CD14-positive monocyte (primary cell): Measurements from ENCODE around the gene GTF2H1. TPM values are rescaled to one million over a fixed set of nuclear protein-coding genes. Genes with fewer than 3 reads are reported as not detected.
A peak's percentile ranks its signal among the peaks of the same experiment; 100 is the strongest.

ENCODE experiments used
- DNase-seq, 3 donors: peaks; one replicate each; pipeline ENCODE4 v3.0.0-alpha.2; 2011 to 2022
- H2AFZ ChIP-seq: 2 replicates; pipeline ENCODE4 v1.6.0; 2012; ENCODE audit warnings: mild to moderate bottlenecking, low read depth, low read length, inconsistent platforms; ENCODE audit not compliant: insufficient read depth, poor library complexity, severe bottlenecking
- H3K27ac ChIP-seq, 2 donors: 1 replicate in 1 of 2; 2 replicates in 1 of 2; pipeline ENCODE4 v1.5.1; 2012 to 2013; ENCODE audit warnings: low read length in 2 of 2, control low read depth in 1 of 2, inconsistent platforms in 1 of 2, low read depth in 1 of 2, mild to moderate bottlenecking in 1 of 2
- H3K27me3 ChIP-seq, 2 donors: one replicate each; pipeline versions ENCODE4 v1.6.0 to v1.6.1; 2011 to 2013; ENCODE audit warnings: low read length in 2 of 2; ENCODE audit not compliant: control insufficient read depth in 2 of 2, insufficient read depth in 2 of 2
- H3K36me3 ChIP-seq, 2 donors: replicated peaks in 1 of 2; 1 replicate in 1 of 2; 2 replicates in 1 of 2; pipeline versions ENCODE4 v1.5.1 to v1.6.1; 2012 to 2013; ENCODE audit warnings: low read length in 2 of 2, control low read depth in 1 of 2, inconsistent platforms in 1 of 2, mild to moderate bottlenecking in 1 of 2; ENCODE audit not compliant: insufficient read depth in 2 of 2, control insufficient read depth in 1 of 2
- H3K4me1 ChIP-seq, 2 donors: 1 replicate in 1 of 2; 2 replicates in 1 of 2; pipeline versions ENCODE4 v1.5.1 to v1.6.1; 2012 to 2013; ENCODE audit warnings: low read length in 2 of 2, control low read depth in 1 of 2, inconsistent platforms in 1 of 2, mild to moderate bottlenecking in 1 of 2, moderate library complexity in 1 of 2; ENCODE audit not compliant: insufficient read depth in 2 of 2, control insufficient read depth in 1 of 2
- H3K4me2 ChIP-seq: replicated peaks from 2 replicates; pipeline ENCODE3; 2012; ENCODE audit warnings: low read length, moderate library complexity, mild to moderate bottlenecking; ENCODE audit not compliant: poor library complexity, severe bottlenecking; ENCODE audit errors: extremely low read depth
- H3K4me3 ChIP-seq, 3 experiments: fragments of 200-600 bp in 1 of 3; sonication (generic) in 1 of 3; replicated peaks in 1 of 3; 1 replicate in 2 of 3; 2 replicates in 1 of 3; pipeline ENCODE4 v1.5.1; 2011 to 2013; ENCODE audit warnings: low read length in 3 of 3, mild to moderate bottlenecking in 3 of 3, control low read depth in 2 of 3, low read depth in 2 of 3, inconsistent platforms in 1 of 3, moderate library complexity in 1 of 3
- H3K79me2 ChIP-seq: 2 replicates; pipeline ENCODE4 v1.6.0; 2012; ENCODE audit warnings: mild to moderate bottlenecking, control low read depth, inconsistent platforms, low read length, moderate library complexity; ENCODE audit not compliant: insufficient read depth
- H3K9ac ChIP-seq: 2 replicates; pipeline ENCODE4 v1.6.0; 2017; ENCODE audit warnings: low read length, mild to moderate bottlenecking; ENCODE audit not compliant: insufficient read depth, poor library complexity, severe bottlenecking
- H3K9me3 ChIP-seq, 2 donors: replicated peaks in 1 of 2; 1 replicate in 1 of 2; 2 replicates in 1 of 2; pipeline versions ENCODE4 v1.5.1 to v1.6.1; 2012 to 2013; ENCODE audit warnings: low read length in 2 of 2, control low read depth in 1 of 2; ENCODE audit not compliant: control insufficient read depth in 1 of 2, insufficient read depth in 1 of 2
- H4K20me1 ChIP-seq: 2 replicates; pipeline ENCODE4 v1.6.0; 2012; ENCODE audit warnings: mild to moderate bottlenecking, low read length, control low read depth, moderate library complexity; ENCODE audit not compliant: insufficient read depth
- H3K27ac Mint-ChIP-seq, 7 donors: one replicate each; pipeline ENCODE4 v1.8.0; 2020; ENCODE audit warnings: mild to moderate bottlenecking in 7 of 7, mixed read lengths in 7 of 7, moderate library complexity in 6 of 7, inconsistent platforms in 2 of 7
- H3K27me3 Mint-ChIP-seq, 3 donors: one replicate each; pipeline ENCODE4 v1.8.0; 2021 to 2022; ENCODE audit warnings: low read depth in 3 of 3, mild to moderate bottlenecking in 3 of 3, mixed read lengths in 3 of 3, moderate library complexity in 3 of 3, inconsistent platforms in 1 of 3
- H3K36me3 Mint-ChIP-seq, 2 donors: one replicate each; pipeline ENCODE4 v1.8.0; 2020; ENCODE audit warnings: mixed read lengths in 2 of 2, inconsistent platforms in 1 of 2, mild to moderate bottlenecking in 1 of 2
- H3K4me1 Mint-ChIP-seq: one replicate; pipeline ENCODE4 v1.8.0; 2020; ENCODE audit warnings: mild to moderate bottlenecking, mixed read lengths
- H3K4me3 Mint-ChIP-seq, 2 donors: one replicate each; pipeline ENCODE4 v1.8.0; 2020; ENCODE audit warnings: mild to moderate bottlenecking in 2 of 2, mixed read lengths in 2 of 2, moderate library complexity in 1 of 2
- H3K9me3 Mint-ChIP-seq, 7 donors: one replicate each; pipeline ENCODE4 v1.8.0; 2020 to 2022; ENCODE audit warnings: mixed read lengths in 7 of 7, mild to moderate bottlenecking in 6 of 7, moderate library complexity in 6 of 7, inconsistent platforms in 2 of 7
- CTCF ChIP-seq: fragments of 200-600 bp; IDR thresholded peaks from one replicate; pipeline ENCODE4 v1.8.0; 2022; ENCODE audit warnings: antibody characterized with exemption, mild to moderate bottlenecking
- WGBS: methylation state at CpG from one replicate; pipeline ENCODE4 v1.1.5; 2013; ENCODE audit warnings: missing lambda C conversion rate; ENCODE audit not compliant: insufficient coverage; 5-methylcytosine and 5-hydroxymethylcytosine counted together
- intact Hi-C, 2 donors: fragments of 100-400 bp; cut with micrococcal nuclease; formaldehyde crosslinking; loops; one replicate each; pipeline versions ENCODE4 v1.15.0 to v1.15.1; 2023
- polyA plus RNA-seq, 3 donors: library from polyadenylated mRNA; depleted of rRNA in 1 of 3; unstranded in 2 of 3; stranded (reverse) in 1 of 3; fragments of 300-500 nt in 2 of 3; fragments of >200 nt in 1 of 3; fragmentation: Illumina TruSeq in 2 of 3; gene quantifications; 1 replicate in 2 of 3; 2 replicates in 1 of 3; pipeline ENCODE4 v1.2.3, GENCODE V29; 2012 to 2021

Gene GTF2H1
- polyA plus RNA-seq, 3 donors: 23.0 to 26.6 (median 26.2) TPM

DNA sequence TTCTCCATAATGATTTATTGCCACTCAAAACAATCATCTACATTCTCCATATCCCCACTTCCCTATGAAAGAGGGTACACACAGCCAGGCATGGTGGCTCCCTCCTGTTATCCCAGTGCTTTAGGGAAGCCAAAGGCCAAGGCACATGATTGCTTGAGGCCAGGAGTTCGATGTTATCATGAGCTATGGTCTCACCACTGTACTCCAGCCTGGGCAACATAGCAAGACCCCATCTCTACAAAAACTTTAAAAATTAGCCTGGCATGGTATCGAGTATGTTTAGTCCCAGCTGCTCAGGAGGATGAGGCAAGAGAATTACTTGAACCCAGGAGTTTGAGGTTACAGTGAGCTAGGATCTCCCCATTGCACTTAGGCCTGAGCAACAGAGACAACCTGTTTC lies 6.5 kb upstream of the GTF2H1 start:
- Histone ChIP-seq H3K4me2 (no peak overlapping the region), H3K9ac (no peak overlapping the region), H3K79me2 (peaks cover 89% of the 10 kb centered on the region), H4K20me1 (no peaks in the 10 kb centered on the region), H3K4me1 (peaks cover 24 to 61% of the 10 kb centered on the region in 2 donors), H2AFZ (no peak overlapping the region), H3K36me3 (peaks cover 10 to 33% of the 10 kb centered on the region in 2 donors), H3K4me3 (no peak overlapping the region), H3K9me3 (no peaks in the 10 kb centered on the region), H3K27ac (peak overlapping the region in 1 of 2 donors; percentile 78), H3K27me3 (no peaks in the 10 kb centered on the region)
- Mint-ChIP-seq H3K9me3 (peaks cover 0 to 4% (median 0%) of the 10 kb centered on the region in 7 donors), H3K36me3 (peaks cover 32 to 34% of the 10 kb centered on the region in 2 donors), H3K27me3 (no peaks in the 10 kb centered on the region), H3K4me3 (no peak overlapping the region), H3K4me1 (peaks cover 56% of the 10 kb centered on the region), H3K27ac (peak overlapping the region in 3 of 7 donors; percentile 53 to 70 (median 69))
- intact Hi-C loops: no loop called here
- DNase-seq: no peak
- TF ChIP-seq CTCF: no peak
- no CpG with 5 or more reads among the region's 2 CpGs for WGBS

- Mint-ChIP-seq H3K36me3 (peaks cover 26 to 27% of the 10 kb centered on the region in 2 donors), H3K9me3 (peaks cover 0 to 4% (median 0%) of the 10 kb centered on the region in 7 donors), H3K4me1 (peaks cover 57% of the 10 kb centered on the region), H3K27ac (peak overlapping the region in 3 of 7 donors; percentile 0 to 33 (median 22)), H3K27me3 (no peaks in the 10 kb centered on the region), H3K4me3 (no peak overlapping the region)
- H2AFZ ChIP-seq: no peak overlapping the region
- peaks cover 89% of the 10 kb centered on the region for H3K79me2 ChIP-seq
- DNase-seq: no peak
- H4K20me1 ChIP-seq: no peaks in the 10 kb centered on the region
- no peaks in the 10 kb centered on the region for H3K9me3 ChIP-seq
- H3K4me3 ChIP-seq: no peak overlapping the region
- no peak overlapping the region for H3K4me2 ChIP-seq
- intact Hi-C loops: no loop called here
- TF ChIP-seq CTCF: no peak
- H3K27ac ChIP-seq: no peak overlapping the region
- 85% methylated on average over 3 of the region's 4 CpGs for WGBS
- no peak overlapping the region for H3K9ac ChIP-seq
- H3K36me3 ChIP-seq: peaks cover 7 to 27% of the 10 kb centered on the region in 2 donors
- H3K4me1 ChIP-seq: peaks cover 16 to 53% of the 10 kb centered on the region in 2 donors
- H3K27me3 ChIP-seq: no peaks in the 10 kb centered on the region
These were observed 4.8 kb upstream of the GTF2H1 start for GRCh38 chr11:18317551-18317950.
